CD8-positive, alpha-beta memory T cell (primary cell): ENCODE results near the gene AFF1. TPM values are rescaled to one million over a fixed set of nuclear protein-coding genes. Genes with fewer than 3 reads are reported as not detected.

Experiments used
- CTCF ChIA-PET: fragments of 350-600 bp; sonication (Branson Sonifier 250); formaldehyde crosslinking; loops from one replicate; lab custom pipeline; 2021; ENCODE audit warnings: antibody characterized with exemption; lab: Charles Lee
- POLR2A ChIA-PET: fragments of 350-600 bp; sonication (Branson Sonifier 250); formaldehyde crosslinking; loops from one replicate; lab custom pipeline; 2021; ENCODE audit warnings: antibody characterized with exemption; lab: Charles Lee
- DNase-seq, 5 donors: peaks; one replicate each; pipeline versions ENCODE4 v3.0.0 to v3.0.0-alpha.2; 2020 to 2022; ENCODE audit warnings: mixed read lengths in 1 of 5
- H3K27ac ChIP-seq: one replicate; pipeline ENCODE4 v1.7.0; 2013; ENCODE audit warnings: low read depth, mild to moderate bottlenecking, low read length, moderate library complexity
- H3K27me3 ChIP-seq: 2 replicates; pipeline ENCODE4 v1.7.0; 2013; ENCODE audit warnings: low read length, mild to moderate bottlenecking; ENCODE audit not compliant: insufficient read depth, poor library complexity, severe bottlenecking
- H3K36me3 ChIP-seq: 2 replicates; pipeline ENCODE4 v1.7.0; 2013; ENCODE audit warnings: mild to moderate bottlenecking, low read length, moderate library complexity; ENCODE audit not compliant: insufficient read depth
- H3K4me1 ChIP-seq: 2 replicates; pipeline ENCODE4 v1.7.0; 2013; ENCODE audit warnings: mild to moderate bottlenecking, low read length, moderate library complexity; ENCODE audit not compliant: insufficient read depth
- H3K4me3 ChIP-seq: 2 replicates; pipeline ENCODE4 v1.7.0; 2013; ENCODE audit warnings: mild to moderate bottlenecking, low read length
- H3K9me3 ChIP-seq: 2 replicates; pipeline ENCODE4 v1.7.0; 2013; ENCODE audit warnings: mild to moderate bottlenecking, low read length
- H3K27ac Mint-ChIP-seq, 8 donors: one replicate each; pipeline ENCODE4 v1.8.0; 2020 to 2021; ENCODE audit warnings: mixed read lengths in 8 of 8, mild to moderate bottlenecking in 6 of 8, inconsistent platforms in 3 of 8, moderate library complexity in 3 of 8
- H3K27me3 Mint-ChIP-seq, 2 donors: one replicate each; pipeline ENCODE4 v1.8.0; 2020 to 2021; ENCODE audit warnings: mixed read lengths in 2 of 2, mild to moderate bottlenecking in 1 of 2, moderate library complexity in 1 of 2
- H3K36me3 Mint-ChIP-seq, 3 donors: one replicate each; pipeline ENCODE4 v1.8.0; 2020 to 2021; ENCODE audit warnings: mixed read lengths in 3 of 3, inconsistent platforms in 1 of 3, mild to moderate bottlenecking in 1 of 3
- H3K4me1 Mint-ChIP-seq, 3 donors: one replicate each; pipeline ENCODE4 v1.8.0; 2020 to 2021; ENCODE audit warnings: mixed read lengths in 3 of 3, inconsistent platforms in 1 of 3, mild to moderate bottlenecking in 1 of 3
- H3K4me3 Mint-ChIP-seq, 7 donors: one replicate each; pipeline ENCODE4 v1.8.0; 2020 to 2021; ENCODE audit warnings: mixed read lengths in 7 of 7, mild to moderate bottlenecking in 6 of 7, moderate library complexity in 4 of 7, inconsistent platforms in 2 of 7
- H3K9me3 Mint-ChIP-seq, 5 donors: one replicate each; pipeline ENCODE4 v1.8.0; 2020 to 2022; ENCODE audit warnings: mixed read lengths in 5 of 5, mild to moderate bottlenecking in 3 of 5, moderate library complexity in 2 of 5, inconsistent platforms in 1 of 5
- polyA plus RNA-seq: library from polyadenylated mRNA; unstranded; fragments of 300-500 nt; fragmentation: Illumina TruSeq; gene quantifications from one replicate; pipeline ENCODE4 v1.2.3, GENCODE V29; 2021
- total RNA-seq, 2 experiments: library from RNA; stranded (reverse); gene quantifications; one replicate each; pipeline ENCODE4 v1.2.3, GENCODE V29; 2021

Gene AFF1
- total and polyA plus RNA-seq, 3 experiments from 2014 or later: 20.9 to 32.9 (median 29.7) TPM

GRCh38 chr4:87053802-87054767 lies 119.3 kb downstream of the AFF1 start:
- Histone ChIP-seq H3K9me3 (no peaks in the 10 kb centered on the region), H3K36me3 (no peaks in the 10 kb centered on the region), H3K4me3 (no peak overlapping the region), H3K4me1 (no peaks in the 10 kb centered on the region), H3K27me3 (no peaks in the 10 kb centered on the region), H3K27ac (no peak overlapping the region)
- no peaks in the 10 kb centered on the region for H3K27me3 Mint-ChIP-seq
- ChIA-PET POLR2A (interaction anchor here (0.7 kb wide), 1 partner anchor 18 kb away, joined by 3 read pairs; no protein-coding TSS in a partner anchor), CTCF (interaction anchor here (1.4 to 1.7 kb wide), 3 partner anchors 17 to 132 kb away, joined by 3 to 4 read pairs (median 4); no protein-coding TSS in a partner anchor)
- peak overlapping the region in 3 of 8 donors; percentile 6 to 93 (median 31) for H3K27ac Mint-ChIP-seq
- H3K4me1 Mint-ChIP-seq: peaks cover 58 to 88% (median 79%) of the 10 kb centered on the region in 3 donors
- no peak for DNase-seq
- H3K4me3 Mint-ChIP-seq: no peak overlapping the region
- peaks cover 11 to 33% (median 16%) of the 10 kb centered on the region in 3 donors for H3K36me3 Mint-ChIP-seq
- no peaks in the 10 kb centered on the region for H3K9me3 Mint-ChIP-seq

DNA sequence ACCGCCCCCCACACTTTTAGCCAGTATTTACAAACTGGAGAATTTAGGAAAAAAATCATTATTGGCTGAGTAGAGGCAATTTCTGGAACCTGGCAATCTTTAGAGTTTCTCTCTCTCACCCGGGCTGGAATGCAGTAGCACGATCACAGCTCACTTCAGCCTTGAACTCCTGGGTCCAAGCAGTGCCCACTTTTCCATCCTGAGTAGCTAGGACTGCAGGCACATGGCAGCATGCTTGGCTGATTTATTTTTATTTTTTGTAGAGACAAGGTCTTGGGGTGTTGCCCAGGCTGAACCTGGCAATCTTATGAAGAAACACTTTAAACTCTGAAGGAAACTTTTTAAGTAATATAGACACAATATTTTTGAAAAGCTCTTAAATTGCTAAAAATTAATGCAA lies 120.1 kb downstream of the AFF1 start:
- H3K4me3 Mint-ChIP-seq: no peak overlapping the region
- H3K27me3 Mint-ChIP-seq: no peaks in the 10 kb centered on the region
- no peak for DNase-seq
- H3K9me3 Mint-ChIP-seq: no peaks in the 10 kb centered on the region
- Histone ChIP-seq H3K4me3 (no peak overlapping the region), H3K36me3 (no peaks in the 10 kb centered on the region), H3K9me3 (no peaks in the 10 kb centered on the region), H3K27me3 (no peaks in the 10 kb centered on the region), H3K4me1 (no peaks in the 10 kb centered on the region), H3K27ac (no peak overlapping the region)
- CTCF ChIA-PET: interaction anchor here (1.2 to 1.6 kb wide), 3 partner anchors 12 to 41 kb away, joined by 3 to 4 read pairs (median 3); no protein-coding TSS in a partner anchor
- peaks cover 11 to 32% (median 18%) of the 10 kb centered on the region in 3 donors for H3K36me3 Mint-ChIP-seq
- POLR2A ChIA-PET: no interaction called here
- peak overlapping the region in 3 of 8 donors; percentile 15 to 34 (median 22) for H3K27ac Mint-ChIP-seq
- peaks cover 63 to 88% (median 82%) of the 10 kb centered on the region in 3 donors for H3K4me1 Mint-ChIP-seq

DNA sequence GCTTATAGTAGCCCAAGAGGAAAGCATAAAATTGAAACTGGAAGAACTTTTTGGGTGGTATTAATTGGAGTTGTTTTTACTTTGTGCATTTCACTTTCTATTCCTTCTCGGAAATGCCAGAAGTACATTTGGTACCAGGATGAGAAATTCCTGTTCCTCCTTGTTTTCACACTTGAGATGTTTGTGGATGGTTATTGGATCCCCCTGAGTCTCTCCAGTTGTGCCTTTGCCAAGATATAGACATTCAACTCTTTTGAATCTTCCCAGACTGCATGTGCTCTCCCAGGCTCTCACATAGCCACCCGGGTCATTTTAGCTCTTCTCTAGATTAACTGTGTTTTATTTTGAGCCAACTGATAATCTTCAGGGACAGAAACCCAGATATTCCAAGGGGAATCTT lies 120.5 kb downstream of the AFF1 start:
- peak overlapping the region in 6 of 8 donors; percentile 4 to 82 (median 23) for H3K27ac Mint-ChIP-seq
- no peak for DNase-seq
- Histone ChIP-seq H3K27ac (no peak overlapping the region), H3K4me3 (no peak overlapping the region), H3K9me3 (no peaks in the 10 kb centered on the region), H3K4me1 (no peaks in the 10 kb centered on the region), H3K36me3 (no peaks in the 10 kb centered on the region), H3K27me3 (no peaks in the 10 kb centered on the region)
- H3K4me1 Mint-ChIP-seq: peaks cover 63 to 88% (median 81%) of the 10 kb centered on the region in 3 donors
- CTCF ChIA-PET: interaction anchor here (1.2 to 1.5 kb wide), 3 partner anchors 12 to 132 kb away, joined by 3 to 4 read pairs (median 4); no protein-coding TSS in a partner anchor
- peaks cover 11 to 31% (median 18%) of the 10 kb centered on the region in 3 donors for H3K36me3 Mint-ChIP-seq
- POLR2A ChIA-PET: no interaction called here
- no peaks in the 10 kb centered on the region for H3K27me3 Mint-ChIP-seq
- H3K4me3 Mint-ChIP-seq: no peak overlapping the region
- no peaks in the 10 kb centered on the region for H3K9me3 Mint-ChIP-seq

DNA sequence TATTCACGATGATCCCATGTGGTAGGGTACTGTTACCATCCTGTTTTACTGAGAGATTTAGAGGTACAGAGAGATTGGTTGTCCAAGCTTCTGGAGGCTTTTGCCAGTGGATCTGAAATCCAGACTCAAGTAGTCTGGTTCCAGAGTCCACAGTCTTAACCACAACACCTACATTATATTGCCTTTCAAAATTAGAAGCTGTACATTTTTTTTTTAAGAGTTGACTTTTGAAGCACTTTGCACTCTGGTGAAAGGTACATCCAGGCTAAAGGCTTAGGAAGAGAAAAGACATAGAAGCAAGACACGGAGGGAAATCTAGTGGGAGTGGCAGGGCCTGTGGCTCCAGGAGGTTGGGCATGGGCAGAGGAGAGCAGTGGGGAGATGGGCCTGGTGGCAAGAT lies 122.1 kb downstream of the AFF1 start:
- Mint-ChIP-seq H3K4me3 (no peak overlapping the region), H3K27ac (no peak overlapping the region), H3K27me3 (no peaks in the 10 kb centered on the region), H3K9me3 (no peaks in the 10 kb centered on the region), H3K4me1 (peaks cover 62 to 88% (median 78%) of the 10 kb centered on the region in 3 donors), H3K36me3 (peaks cover 3 to 20% (median 12%) of the 10 kb centered on the region in 3 donors)
- Histone ChIP-seq H3K4me3 (no peak overlapping the region), H3K36me3 (no peaks in the 10 kb centered on the region), H3K9me3 (no peaks in the 10 kb centered on the region), H3K27me3 (no peaks in the 10 kb centered on the region), H3K27ac (no peak overlapping the region), H3K4me1 (no peaks in the 10 kb centered on the region)
- ChIA-PET POLR2A (interaction anchor here (0.9 kb wide), 1 partner anchor 17 kb away, joined by 3 read pairs; no protein-coding TSS in a partner anchor), CTCF (interaction anchor here (1.5 kb wide), 1 partner anchor 134 kb away, joined by 4 read pairs; no protein-coding TSS in a partner anchor)
- no peak for DNase-seq

- no peak for DNase-seq
- Mint-ChIP-seq H3K36me3 (peaks cover 0 to 19% (median 7%) of the 10 kb centered on the region in 3 donors), H3K4me1 (peaks cover 62 to 87% (median 69%) of the 10 kb centered on the region in 3 donors), H3K4me3 (no peak overlapping the region), H3K27me3 (no peaks in the 10 kb centered on the region), H3K9me3 (no peaks in the 10 kb centered on the region), H3K27ac (peak overlapping the region in 2 of 8 donors; percentile 7 to 56)
- Histone ChIP-seq H3K27me3 (no peaks in the 10 kb centered on the region), H3K4me1 (no peaks in the 10 kb centered on the region), H3K9me3 (no peaks in the 10 kb centered on the region), H3K36me3 (no peaks in the 10 kb centered on the region), H3K4me3 (no peak overlapping the region), H3K27ac (no peak overlapping the region)
- CTCF ChIA-PET: no interaction called here
- POLR2A ChIA-PET: no interaction called here
Observed at GRCh38 chr4:87057835-87058355, 123.1 kb downstream of the AFF1 start.

- no peak for DNase-seq
- Mint-ChIP-seq H3K27ac (peak overlapping the region in 6 of 8 donors; percentile 7 to 77 (median 41)), H3K9me3 (no peaks in the 10 kb centered on the region), H3K36me3 (peaks cover 0 to 15% (median 8%) of the 10 kb centered on the region in 3 donors), H3K4me1 (peaks cover 61 to 81% (median 63%) of the 10 kb centered on the region in 3 donors), H3K27me3 (no peaks in the 10 kb centered on the region), H3K4me3 (no peak overlapping the region)
- Histone ChIP-seq H3K9me3 (no peaks in the 10 kb centered on the region), H3K36me3 (no peaks in the 10 kb centered on the region), H3K4me1 (no peaks in the 10 kb centered on the region), H3K4me3 (no peak overlapping the region), H3K27me3 (no peaks in the 10 kb centered on the region), H3K27ac (no peak overlapping the region)
- CTCF ChIA-PET: no interaction called here
- POLR2A ChIA-PET: interaction anchor here (0.7 kb wide), 1 partner anchor 52 kb away, joined by 3 read pairs; no protein-coding TSS in a partner anchor
Observed at GRCh38 chr4:87058356-87059073, 123.7 kb downstream of the AFF1 start.

- Histone ChIP-seq H3K36me3 (no peaks in the 10 kb centered on the region), H3K27me3 (no peaks in the 10 kb centered on the region), H3K4me3 (no peak overlapping the region), H3K4me1 (no peaks in the 10 kb centered on the region), H3K27ac (no peak overlapping the region), H3K9me3 (no peaks in the 10 kb centered on the region)
- H3K4me1 Mint-ChIP-seq: peaks cover 56 to 71% (median 61%) of the 10 kb centered on the region in 3 donors
- peak overlapping the region in 6 of 8 donors; percentile 1 to 85 (median 55) for H3K27ac Mint-ChIP-seq
- H3K36me3 Mint-ChIP-seq: peaks cover 0 to 15% (median 5%) of the 10 kb centered on the region in 3 donors
- POLR2A ChIA-PET: no interaction called here
- H3K9me3 Mint-ChIP-seq: no peaks in the 10 kb centered on the region
- CTCF ChIA-PET: no interaction called here
- no peaks in the 10 kb centered on the region for H3K27me3 Mint-ChIP-seq
- no peak for DNase-seq
- H3K4me3 Mint-ChIP-seq: peak overlapping the region in 4 of 7 donors; percentile 7 to 18 (median 10)
Observed at GRCh38 chr4:87060957-87061356, 126.1 kb downstream of the AFF1 start.
